ENCODE data around the gene LUC7L2. TPM values are rescaled to one million over a fixed set of nuclear protein-coding genes. Genes with fewer than 3 reads are reported as not detected.
A peak's percentile ranks its signal among the peaks of the same experiment; 100 is the strongest.
"Not testable (repeated sequence)": the region's sequence is repeated elsewhere in the genome, so short reads cannot be mapped to it uniquely, and the experiment has no call there.

Gene LUC7L2
- total RNA-seq, 4 donors from 2014 or later, result 125 to 179 (median 145) TPM

DNA sequence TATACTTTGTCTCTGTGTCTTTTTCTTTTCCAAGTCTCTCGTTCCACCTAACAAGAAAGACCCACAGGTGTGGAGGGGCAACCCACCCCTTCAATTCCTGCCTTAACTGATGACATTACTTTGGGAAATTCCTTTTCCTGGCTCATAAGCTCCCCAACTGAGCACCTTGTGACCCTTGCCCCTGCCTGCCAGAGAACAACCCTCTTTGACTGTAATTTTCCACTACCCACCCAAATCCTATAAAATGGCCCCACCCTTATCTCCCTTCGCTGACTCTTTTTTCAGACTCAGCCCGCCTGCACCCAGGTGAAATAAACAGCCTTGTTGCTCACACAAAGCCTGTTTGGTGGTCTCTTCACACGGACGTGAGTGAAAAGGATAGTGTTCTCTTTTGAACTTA, 108.6 kb downstream of the LUC7L2 start:
- DNase-seq; H3K9me3 ChIP-seq; H3K27me3 ChIP-seq; H3K4me3 ChIP-seq (replicated peaks in 1 of 3); H3K36me3 ChIP-seq; intact Hi-C loops (cut with DNase I): not testable (repeated sequence)
- 93 to 94% methylated on average over 5 of the region's 5 CpGs for WGBS, 2 donors
- Histone ChIP-seq H3K4me1 (peaks cover 8 to 43% of the 10 kb centered on the region in 2 donors), H3K27ac (peak overlapping the region in 1 of 3 donors; percentile 56)

DNA sequence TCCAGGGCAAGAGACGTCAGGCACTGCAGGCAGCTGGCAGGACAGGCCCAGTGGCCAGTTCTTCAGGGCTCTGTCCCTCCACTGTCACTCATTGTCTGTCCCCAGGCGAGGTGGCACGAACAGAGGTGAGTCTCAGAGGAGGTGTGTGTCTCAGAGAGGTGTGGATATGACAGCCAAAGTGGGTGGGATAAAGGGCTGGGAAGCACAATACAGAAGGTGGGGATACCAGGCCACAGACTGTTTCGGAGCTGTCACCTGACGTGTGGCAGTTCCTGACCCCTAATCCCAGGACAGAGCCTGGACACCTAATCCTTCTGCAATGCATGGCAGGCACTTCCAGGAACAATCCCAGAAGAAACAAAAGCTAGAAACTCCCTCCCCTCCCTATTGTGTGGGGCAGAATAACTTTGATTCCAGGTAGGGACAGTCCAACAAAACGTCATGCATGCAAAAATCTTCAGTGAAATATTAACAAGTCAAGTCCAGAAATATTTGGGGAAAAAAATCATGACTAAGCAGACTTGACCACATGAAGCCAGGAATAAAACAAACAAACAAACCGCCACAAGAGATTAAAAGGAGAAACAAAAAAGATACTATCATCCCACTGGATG, 112.2 kb downstream of the LUC7L2 start:
- H3K36me3 ChIP-seq, result peaks cover 0 to 7% of the 10 kb centered on the region in 2 donors
- no peaks in the 10 kb centered on the region for H3K27me3 ChIP-seq
- H3K4me1 ChIP-seq, result peaks cover 8 to 29% of the 10 kb centered on the region in 2 donors
- H3K27ac ChIP-seq, result peak overlapping the region in 2 of 3 donors; percentile 65 to 71
- intact Hi-C loops (cut with DNase I), result no loop called here
- H3K9me3 ChIP-seq, result no peaks in the 10 kb centered on the region
- WGBS, 2 donors, result 78 to 82% methylated on average over 5 to 7 of the region's 7 CpGs
- no peak overlapping the region for H3K4me3 ChIP-seq (replicated peaks in 1 of 3)
- TF ChIP-seq, protein P1, sequence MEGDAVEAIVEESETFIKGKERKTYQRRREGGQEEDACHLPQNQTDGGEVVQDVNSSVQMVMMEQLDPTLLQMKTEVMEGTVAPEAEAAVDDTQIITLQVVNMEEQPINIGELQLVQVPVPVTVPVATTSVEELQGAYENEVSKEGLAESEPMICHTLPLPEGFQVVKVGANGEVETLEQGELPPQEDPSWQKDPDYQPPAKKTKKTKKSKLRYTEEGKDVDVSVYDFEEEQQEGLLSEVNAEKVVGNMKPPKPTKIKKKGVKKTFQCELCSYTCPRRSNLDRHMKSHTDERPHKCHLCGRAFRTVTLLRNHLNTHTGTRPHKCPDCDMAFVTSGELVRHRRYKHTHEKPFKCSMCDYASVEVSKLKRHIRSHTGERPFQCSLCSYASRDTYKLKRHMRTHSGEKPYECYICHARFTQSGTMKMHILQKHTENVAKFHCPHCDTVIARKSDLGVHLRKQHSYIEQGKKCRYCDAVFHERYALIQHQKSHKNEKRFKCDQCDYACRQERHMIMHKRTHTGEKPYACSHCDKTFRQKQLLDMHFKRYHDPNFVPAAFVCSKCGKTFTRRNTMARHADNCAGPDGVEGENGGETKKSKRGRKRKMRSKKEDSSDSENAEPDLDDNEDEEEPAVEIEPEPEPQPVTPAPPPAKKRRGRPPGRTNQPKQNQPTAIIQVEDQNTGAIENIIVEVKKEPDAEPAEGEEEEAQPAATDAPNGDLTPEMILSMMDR (IDR thresholded peaks at IDR 0.05), result no peak
- no peak for TF ChIP-seq POLR2A (IDR thresholded peaks at IDR 0.05)
- DNase-seq, result no peak

Small RNA genes within 50 kb of the gene (small RNA-seq; reads per million reads assigned to genes)
- gene RNU6-206P, result not detected
- not detected for gene RNU6-911P

Other genes with a start within 250 kb of the LUC7L2 start
- gene UBN2, start 128.7 kb upstream of the LUC7L2 start, total RNA-seq, result 10 to 100 TPM; 19.9 to 33.7 (median 24.7) TPM
- gene FMC1, start 18.6 kb upstream of the LUC7L2 start, total RNA-seq, result 10 to 100 TPM; 11.9 to 26.4 (median 23.0) TPM
- 10 to 100 TPM; 20.7 to 45.8 (median 23.0) TPM for gene KLRG2, start 123.8 kb downstream of the LUC7L2 start, total RNA-seq
- not detected for gene CLEC2L, start 163.8 kb downstream of the LUC7L2 start, total RNA-seq